Activated CD4-positive, alpha-beta T cell treated with anti-CD3 and anti-CD28 coated beads, Interleukin-2, amount 50 U/mL, for 4 hours (primary cell): ENCODE measurements around the gene CLCN7.

Experiments used
- DNase-seq, 2 experiments: peaks; one replicate each; pipeline ENCODE4 v3.0.0-alpha.2; 2020

Gene CLCN7

GRCh38 chr16:1395444-1396031 is 79.3 kb downstream of the CLCN7 start:
- DNase-seq, result no peak
